Pancreas (tissue), 10 donors: ENCODE measurements around the gene MAGI1. TPM values are rescaled to one million over a fixed set of nuclear protein-coding genes. Genes with fewer than 3 reads are reported as not detected.

Experiments
- ATAC-seq, 4 donors: fragments of 200-7000 bp; cut with Tn5 transposase; one replicate each; pipeline versions ENCODE4 v1.8.0 to v1.9.1; 2020; ENCODE audit warnings: mild to moderate bottlenecking in 4 of 4, moderate library complexity in 4 of 4
- DNase-seq, 6 donors: peaks; one replicate each; pipeline ENCODE4 v3.0.0-alpha.2; 2020
- FAIRE-seq: peaks from 2 replicates; lab custom pipeline; 2012; peaks lifted over from hg19 to GRCh38; lab: Jason Lieb, UNC
- H3K27ac ChIP-seq, 4 donors: fragments of 200-600 bp; sonication (generic); 1 replicate in 3 of 4; 2 replicates in 1 of 4; pipeline versions ENCODE4 v1.5.0 to v1.8.0; 2020
- H3K27me3 ChIP-seq, 4 donors: fragments of 200-600 bp; one replicate each; pipeline ENCODE4 v1.8.0; 2021
- H3K36me3 ChIP-seq, 3 donors: fragments of 200-600 bp; sonication (generic) in 1 of 3; one replicate each; pipeline versions ENCODE4 v1.5.0 to v1.8.0; 2020 to 2021
- H3K4me1 ChIP-seq, 3 donors: fragments of 200-600 bp; one replicate each; pipeline ENCODE4 v1.8.0; 2021
- H3K4me3 ChIP-seq, 4 donors: fragments of 200-600 bp; sonication (generic) in 2 of 4; one replicate each; pipeline versions ENCODE4 v1.5.0 to v1.8.0; 2020 to 2021
- H3K9me3 ChIP-seq, 4 donors: fragments of 200-600 bp; one replicate each; pipeline ENCODE4 v1.8.0; 2021
- CTCF ChIP-seq, 4 donors: fragments of 200-600 bp; sonication (generic) in 3 of 4; IDR thresholded peaks; one replicate each; pipeline versions ENCODE4 v1.5.0 to v1.8.0; 2021; ENCODE audit warnings: antibody characterized with exemption in 4 of 4
- WGBS, 2 donors: extraction: QIAGEN DNeasy Blood & Tissue Kit; methylation state at CpG; one replicate each; pipeline ENCODE4 v1.1.7; 2013; 5-methylcytosine and 5-hydroxymethylcytosine counted together
- intact Hi-C, 3 donors: fragments of 100-400 bp; cut with DNase I; formaldehyde crosslinking; loops; one replicate each; pipeline versions ENCODE4 v1.11.1 to v1.14.2; 2022
- polyA plus RNA-seq, 2 donors: library from polyadenylated mRNA; stranded (reverse); fragments of 200-250 nt; gene quantifications; one replicate each; pipeline ENCODE4 v1.2.3, GENCODE V29; 2013
- total RNA-seq, 6 donors: library from RNA; stranded (reverse); fragmentation: NEBNext Ultra II Directional in 4 of 6; extraction: Animal tissue kit (Norgen Biotek cat#: 25700) in 4 of 6; gene quantifications; one replicate each; pipeline versions ENCODE4 v1.2.1 to v1.2.4, GENCODE V29; 2021 to 2023
- donor health status: healthy with polysubstance abuse.
- donor health status: DM: no; HTN: no; CAD: no; lungs with moderate emphysema.
- donor health status: DM: no; HTN: no; CAD: no.
- donor health status: control.
- donor health status: control.
- donor health status: Bipolar disorder and iron deficiency.
- donor health status: DM: yes; HTN: yes; CAD: no.
- donor health status: DM: no; HTN: no; CAD: no.
- donor health status: DM: no; HTN: no; CAD: no.
- donor health status: DM: yes; HTN: yes; CAD: no.

Gene MAGI1
- total and polyA plus RNA-seq, 8 donors: 19.7 to 45.1 (median 28.0) TPM

DNA sequence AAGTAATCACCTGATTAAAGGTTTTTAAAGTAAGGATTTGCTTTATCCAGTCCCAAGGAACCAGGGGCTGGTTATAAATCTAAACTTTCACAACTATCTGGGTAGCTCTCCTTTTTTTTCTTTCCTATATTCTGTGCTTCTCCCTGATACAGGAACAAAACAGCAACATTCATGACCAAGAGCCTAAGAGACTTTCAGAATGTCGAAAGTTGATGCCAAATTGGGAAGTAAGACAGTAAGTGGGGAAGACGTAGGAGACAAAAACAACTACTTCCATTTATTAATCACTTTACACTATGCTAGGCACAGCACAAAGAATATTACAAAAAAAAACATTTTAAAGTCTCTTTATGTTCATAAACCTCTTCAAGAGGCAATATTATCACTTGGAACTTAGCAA lies 211.6 kb downstream of the MAGI1 start:
- FAIRE-seq: no peak
- Histone ChIP-seq H3K4me3 (no peak overlapping the region), H3K4me1 (peaks cover 0 to 12% (median 2%) of the 10 kb centered on the region in 3 donors), H3K27ac (no peak overlapping the region), H3K27me3 (no peaks in the 10 kb centered on the region), H3K9me3 (no peaks in the 10 kb centered on the region), H3K36me3 (no peaks in the 10 kb centered on the region)
- intact Hi-C loops: no loop called here
- ATAC-seq: no peak
- DNase-seq: no peak
- 80 to 83% methylated on average over 2 of the region's 2 CpGs for WGBS, 2 donors
- TF ChIP-seq CTCF (IDR thresholded peaks at IDR 0.05): no peak

- H3K4me3 ChIP-seq: no peak overlapping the region
- no peak for DNase-seq
- no peak for ATAC-seq
- WGBS, 2 donors: 55 to 76% methylated on average over 5 of the region's 5 CpGs
- intact Hi-C loops: no loop called here
- no peaks in the 10 kb centered on the region for H3K27me3 ChIP-seq
- no peaks in the 10 kb centered on the region for H3K9me3 ChIP-seq
- FAIRE-seq: no peak
- no peak for TF ChIP-seq CTCF (IDR thresholded peaks at IDR 0.05)
- no peak overlapping the region for H3K27ac ChIP-seq
- no peaks in the 10 kb centered on the region for H3K36me3 ChIP-seq
- H3K4me1 ChIP-seq: peaks cover 0 to 10% (median 0%) of the 10 kb centered on the region in 3 donors
Measured at GRCh38 chr3:65824166-65824565, 214.6 kb downstream of the MAGI1 start.

DNA sequence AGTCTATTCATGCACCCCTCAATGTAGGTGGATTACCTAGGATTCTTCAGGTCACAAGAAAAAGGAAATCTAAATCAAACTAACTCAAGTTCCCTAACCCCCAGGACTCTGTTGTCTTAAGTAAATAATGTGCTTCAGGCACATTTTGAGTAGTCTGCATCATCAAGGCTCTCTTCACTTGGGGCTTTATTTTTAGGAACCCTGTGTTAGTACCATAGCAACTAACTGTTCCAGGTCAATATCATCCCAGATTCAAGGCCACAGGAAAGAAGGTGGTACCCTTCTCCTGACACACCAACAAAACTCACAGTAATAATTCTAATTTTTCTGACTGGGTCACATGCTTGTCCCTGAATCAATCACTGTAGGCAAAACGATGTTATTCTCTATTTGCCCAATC lies 218.1 kb downstream of the MAGI1 start:
- peaks cover 0 to 10% (median 4%) of the 10 kb centered on the region in 3 donors for H3K4me1 ChIP-seq
- FAIRE-seq: no peak
- H3K9me3 ChIP-seq: no peaks in the 10 kb centered on the region
- no peak overlapping the region for H3K4me3 ChIP-seq
- no peak for DNase-seq
- ATAC-seq: no peak
- WGBS, 2 donors: 35 to 43% methylated on average over 1 of the region's 1 CpG
- TF ChIP-seq CTCF (IDR thresholded peaks at IDR 0.05): no peak
- no peak overlapping the region for H3K27ac ChIP-seq
- H3K36me3 ChIP-seq: no peaks in the 10 kb centered on the region
- intact Hi-C loops: no loop called here
- no peaks in the 10 kb centered on the region for H3K27me3 ChIP-seq

- no peak for FAIRE-seq
- intact Hi-C loops: no loop called here
Measured at GRCh38 chr3:65819896-65820295, 218.8 kb downstream of the MAGI1 start.

More at GRCh38 chr3:65819896-65820295, 218.8 kb downstream of the MAGI1 start:
- Histone ChIP-seq H3K9me3 (no peaks in the 10 kb centered on the region), H3K4me1 (peaks cover 0 to 10% (median 4%) of the 10 kb centered on the region in 3 donors), H3K27ac (no peak overlapping the region), H3K27me3 (no peaks in the 10 kb centered on the region), H3K4me3 (no peak overlapping the region), H3K36me3 (no peaks in the 10 kb centered on the region)
- ATAC-seq (peak in 1 of 4 donors; percentile 28), DNase-seq (no peak)
- TF ChIP-seq CTCF (IDR thresholded peaks at IDR 0.05): no peak
